GM23248 (cell line): Measurements from ENCODE around the gene COL5A3. TPM values are rescaled to one million over a fixed set of nuclear protein-coding genes. Genes with fewer than 3 reads are reported as not detected.

Experiments used
- DNase-seq: peaks from one replicate; pipeline ENCODE4 v3.0.0-alpha.2; 2015
- H2AFZ ChIP-seq: fragments of 200-600 bp; sonication (generic); 2 replicates; pipeline ENCODE4 v1.6.1; 2016; ENCODE audit warnings: antibody characterized with exemption
- H3F3A ChIP-seq: fragments of 200-600 bp; sonication (generic); 2 replicates; pipeline ENCODE4 v1.6.1; 2016; ENCODE audit warnings: mild to moderate bottlenecking, antibody characterized with exemption, mixed run types; ENCODE audit not compliant: insufficient read depth
- H3K27ac ChIP-seq: fragments of 200-600 bp; sonication (generic); 2 replicates; pipeline ENCODE4 v1.5.1; 2016; ENCODE audit warnings: mild to moderate bottlenecking
- H3K27me3 ChIP-seq: fragments of 200-600 bp; sonication (generic); replicated peaks from 2 replicates; pipeline ENCODE4 v1.6.1; 2016; ENCODE audit warnings: mild to moderate bottlenecking; ENCODE audit not compliant: insufficient read depth
- H3K36me3 ChIP-seq: fragments of 200-600 bp; sonication (generic); 2 replicates; pipeline ENCODE4 v1.6.1; 2016; ENCODE audit warnings: low read depth, mild to moderate bottlenecking
- H3K4me1 ChIP-seq: fragments of 200-600 bp; sonication (generic); 2 replicates; pipeline ENCODE4 v1.6.1; 2016; ENCODE audit warnings: mild to moderate bottlenecking; ENCODE audit not compliant: insufficient read depth
- H3K4me2 ChIP-seq: fragments of 200-600 bp; sonication (generic); one replicate; pipeline ENCODE4 v1.6.1; 2016; ENCODE audit warnings: mild to moderate bottlenecking; ENCODE audit not compliant: unreplicated experiment
- H3K4me3 ChIP-seq: fragments of 200-600 bp; sonication (generic); 2 replicates; pipeline ENCODE4 v1.5.1; 2016; ENCODE audit warnings: mild to moderate bottlenecking
- H3K79me2 ChIP-seq: fragments of 200-600 bp; sonication (generic); 2 replicates; pipeline ENCODE4 v1.6.1; 2016; ENCODE audit warnings: mild to moderate bottlenecking; ENCODE audit not compliant: insufficient read depth
- H3K9ac ChIP-seq: fragments of 200-600 bp; sonication (generic); 2 replicates; pipeline ENCODE4 v1.6.1; 2016; ENCODE audit warnings: mild to moderate bottlenecking
- H3K9me2 ChIP-seq: fragments of 200-600 bp; sonication (generic); 2 replicates; pipeline ENCODE4 v1.6.1; 2016; ENCODE audit warnings: mixed run types, mild to moderate bottlenecking, moderate library complexity; ENCODE audit not compliant: insufficient read depth
- H3K9me3 ChIP-seq: fragments of 200-600 bp; sonication (generic); one replicate; pipeline ENCODE4 v1.6.1; 2017; ENCODE audit warnings: low read depth
- H4K20me1 ChIP-seq: fragments of 200-600 bp; sonication (generic); 2 replicates; pipeline ENCODE4 v1.6.0; 2016; ENCODE audit not compliant: insufficient read depth
- EZH2 ChIP-seq: fragments of 200-600 bp; sonication (generic); IDR thresholded peaks from 2 replicates; pipeline ENCODE4 v1.6.1; 2018; ENCODE audit warnings: antibody characterized with exemption, mild to moderate bottlenecking; ENCODE audit not compliant: insufficient read depth, poor library complexity, severe bottlenecking
- EZH2phosphoT487 ChIP-seq: fragments of 200-600 bp; sonication (generic); IDR thresholded peaks from 2 replicates; pipeline ENCODE4 v1.6.1; 2018; ENCODE audit warnings: antibody characterized with exemption, moderate library complexity, mild to moderate bottlenecking, low read depth; ENCODE audit not compliant: insufficient read depth
- WGBS, 2 experiments: methylation state at CpG; one replicate each; pipeline ENCODE4 v1.1.6; 2015 to 2017; ENCODE audit warnings: low lambda C conversion rate in 2 of 2, low coverage in 1 of 2; ENCODE audit errors: missing lambda C conversion rate in 2 of 2; 5-methylcytosine and 5-hydroxymethylcytosine counted together
- in situ Hi-C: fragments of 300-500 bp; cut with MboI; formaldehyde crosslinking; loops from 2 replicates; pipeline ENCODE4 v1.15.0; 2020
- polyA plus RNA-seq: library from polyadenylated mRNA; unstranded; fragments of >200 nt; fragmentation: Nextera tagmentation; extraction: Ambion mirVana; gene quantifications from 2 replicates; pipeline ENCODE4 v1.2.1, GENCODE V29; 2016
- total RNA-seq: library from RNA; depleted of rRNA; stranded (reverse); fragments of >200 nt; shearing (Covaris generic); gene quantifications from 2 replicates; pipeline ENCODE4 v1.2.3, GENCODE V29; 2014

Gene COL5A3
- total and polyA plus RNA-seq, 2 experiments from 2014 or later: 4.2 to 22.8 TPM

- Histone ChIP-seq H3K9me2 (no peaks in the 10 kb centered on the region), H3K79me2 (no peaks in the 10 kb centered on the region), H4K20me1 (no peaks in the 10 kb centered on the region), H3K9me3 (no peaks in the 10 kb centered on the region), H3K4me1 (no peaks in the 10 kb centered on the region), H3K27me3 (no peaks in the 10 kb centered on the region), H3K36me3 (no peaks in the 10 kb centered on the region), H3K4me3 (no peak overlapping the region), H3K27ac (no peak overlapping the region), H3K9ac (no peak overlapping the region), H2AFZ (peak overlapping the region; percentile 78), H3F3A (peaks cover 4% of the 10 kb centered on the region; the same call in 1 of the 2 replicates), H3K4me2 (no peak overlapping the region)
- peak; percentile 82 for DNase-seq
- 0 to 2% methylated on average over 3 of the region's 3 CpGs for WGBS, 2 experiments
- in situ Hi-C loops: no loop called here
- no peak for TF ChIP-seq EZH2phosphoT487
- TF ChIP-seq EZH2: no peak
These were observed 93.0 kb downstream of the COL5A3 start for GRCh38 chr19:9917321-9917720.

- no peak overlapping the region for H3K4me3 ChIP-seq
- no peaks in the 10 kb centered on the region for H3K36me3 ChIP-seq
- no peaks in the 10 kb centered on the region for H3K4me1 ChIP-seq
- TF ChIP-seq EZH2phosphoT487 (no peak), EZH2 (no peak)
- H3K4me2 ChIP-seq: no peak overlapping the region
- H3K79me2 ChIP-seq: no peaks in the 10 kb centered on the region
- no peak for DNase-seq
- no peak overlapping the region for H3K27ac ChIP-seq
- no peaks in the 10 kb centered on the region for H3K9me2 ChIP-seq
- H3K27me3 ChIP-seq: no peaks in the 10 kb centered on the region
- H2AFZ ChIP-seq: no peak overlapping the region
- WGBS, 2 experiments: 28 to 29% methylated on average over 6 of the region's 6 CpGs
- in situ Hi-C loops: no loop called here
- no peak overlapping the region for H3K9ac ChIP-seq
- H3K9me3 ChIP-seq: no peaks in the 10 kb centered on the region
- no peaks in the 10 kb centered on the region for H4K20me1 ChIP-seq
- H3F3A ChIP-seq: peaks cover 4% of the 10 kb centered on the region
These were observed 93.6 kb downstream of the COL5A3 start for GRCh38 chr19:9916719-9917118.

GRCh38 chr19:9914315-9915207 lies 95.7 kb downstream of the COL5A3 start:
- Histone ChIP-seq H3F3A (peaks cover 4% of the 10 kb centered on the region), H3K27ac (peak overlapping the region; percentile 38), H3K27me3 (no peaks in the 10 kb centered on the region), H3K4me2 (peak overlapping the region; percentile 79), H3K36me3 (no peaks in the 10 kb centered on the region), H3K9me3 (no peaks in the 10 kb centered on the region), H2AFZ (peak overlapping the region; percentile 68), H3K9ac (peak overlapping the region; percentile 57), H4K20me1 (no peaks in the 10 kb centered on the region), H3K79me2 (no peaks in the 10 kb centered on the region), H3K9me2 (no peaks in the 10 kb centered on the region), H3K4me1 (no peaks in the 10 kb centered on the region), H3K4me3 (peak overlapping the region; percentile 66)
- peak; percentile 97 for DNase-seq
- TF ChIP-seq EZH2 (no peak), EZH2phosphoT487 (no peak)
- in situ Hi-C loops: no loop called here
- 0 to 2% methylated on average over 35 to 52 of the region's 65 CpGs for WGBS, 2 experiments

- WGBS, 2 experiments: 1 to 4% methylated on average over 16 to 20 of the region's 27 CpGs
- in situ Hi-C loops: no loop called here
These were observed 96.3 kb downstream of the COL5A3 start for GRCh38 chr19:9914001-9914314.

More at GRCh38 chr19:9914001-9914314, 96.3 kb downstream of the COL5A3 start:
- Histone ChIP-seq H3K79me2 (no peaks in the 10 kb centered on the region), H3K36me3 (no peaks in the 10 kb centered on the region), H4K20me1 (no peaks in the 10 kb centered on the region), H3K9ac (peak overlapping the region; percentile 57), H3K9me2 (no peaks in the 10 kb centered on the region), H3K9me3 (no peaks in the 10 kb centered on the region), H3K4me2 (peak overlapping the region; percentile 79), H3K4me3 (peak overlapping the region; percentile 66), H3F3A (peaks cover 4% of the 10 kb centered on the region), H3K27ac (no peak overlapping the region), H3K27me3 (no peaks in the 10 kb centered on the region), H3K4me1 (no peaks in the 10 kb centered on the region), H2AFZ (peak overlapping the region; percentile 68)
- TF ChIP-seq EZH2 (no peak), EZH2phosphoT487 (no peak)
- no peak for DNase-seq
